Natural killer cell (primary cell): ENCODE measurements around the gene OR51T1. TPM values are rescaled to one million over a fixed set of nuclear protein-coding genes. Genes with fewer than 3 reads are reported as not detected.

Experiments used
- ATAC-seq, 3 donors: fragments of 150-1000 bp in 2 of 3; fragments of 200-7000 bp in 1 of 3; cut with Tn5 transposase; 1 replicate in 1 of 3; 2 replicates in 2 of 3; pipeline ENCODE4 v1.10.0; 2021; ENCODE audit warnings: mild to moderate bottlenecking in 2 of 3, moderate library complexity in 2 of 3
- DNase-seq, 2 donors: peaks; one replicate each; pipeline versions ENCODE4 v3.0.0 to v3.0.0-alpha.2; 2013 to 2021; ENCODE audit warnings: mixed read lengths in 1 of 2
- H3K27ac ChIP-seq: one replicate; pipeline ENCODE4 v1.5.1; 2013; ENCODE audit warnings: mild to moderate bottlenecking, low read length
- H3K27me3 ChIP-seq: one replicate; pipeline ENCODE4 v1.6.1; 2013; ENCODE audit warnings: low read length; ENCODE audit not compliant: control insufficient read depth, insufficient read depth
- H3K36me3 ChIP-seq: one replicate; pipeline ENCODE4 v1.6.1; 2013; ENCODE audit warnings: low read length; ENCODE audit not compliant: control insufficient read depth, insufficient read depth
- H3K4me1 ChIP-seq: one replicate; pipeline ENCODE4 v1.6.1; 2013; ENCODE audit warnings: low read length; ENCODE audit not compliant: control insufficient read depth, insufficient read depth
- H3K4me3 ChIP-seq: one replicate; pipeline ENCODE4 v1.5.1; 2013; ENCODE audit warnings: low read length
- H3K9me3 ChIP-seq: one replicate; pipeline ENCODE4 v1.6.1; 2013; ENCODE audit warnings: low read length; ENCODE audit not compliant: control insufficient read depth, insufficient read depth
- H3K27ac Mint-ChIP-seq, 2 donors: one replicate each; pipeline ENCODE4 v1.8.0; 2022; ENCODE audit warnings: mild to moderate bottlenecking in 2 of 2, mixed read lengths in 2 of 2, moderate library complexity in 1 of 2
- H3K27me3 Mint-ChIP-seq, 2 donors: one replicate each; pipeline ENCODE4 v1.8.0; 2022; ENCODE audit warnings: low read depth in 2 of 2, mixed read lengths in 2 of 2
- H3K36me3 Mint-ChIP-seq: one replicate; pipeline ENCODE4 v1.8.0; 2022; ENCODE audit warnings: mixed read lengths
- H3K4me1 Mint-ChIP-seq, 2 donors: one replicate each; pipeline ENCODE4 v1.8.0; 2022; ENCODE audit warnings: mixed read lengths in 2 of 2
- H3K4me3 Mint-ChIP-seq: one replicate; pipeline ENCODE4 v1.8.0; 2022; ENCODE audit warnings: mild to moderate bottlenecking, moderate library complexity, mixed read lengths
- H3K9me3 Mint-ChIP-seq, 2 donors: one replicate each; pipeline ENCODE4 v1.8.0; 2022; ENCODE audit warnings: mixed read lengths in 2 of 2
- WGBS: methylation state at CpG from one replicate; pipeline ENCODE4 v1.1.7; 2013; ENCODE audit warnings: missing lambda C conversion rate; ENCODE audit not compliant: insufficient coverage; 5-methylcytosine and 5-hydroxymethylcytosine counted together
- intact Hi-C: fragments of 100-400 bp; cut with micrococcal nuclease; formaldehyde crosslinking; loops from one replicate; pipeline ENCODE4 v1.14.2; 2022
- total RNA-seq, 4 donors: library from RNA; stranded (reverse); fragments of 120-200 nt in 1 of 4; gene quantifications; one replicate each; pipeline versions ENCODE4 v1.2.3 to v1.2.4, GENCODE V29; 2013 to 2022
- TF ChIP-seq, protein P1 (sequence below): fragments of 200-600 bp; IDR thresholded peaks from one replicate; pipeline ENCODE4 v1.8.0; 2022; ENCODE audit warnings: antibody characterized with exemption

The OR51T1 gene, protein sequence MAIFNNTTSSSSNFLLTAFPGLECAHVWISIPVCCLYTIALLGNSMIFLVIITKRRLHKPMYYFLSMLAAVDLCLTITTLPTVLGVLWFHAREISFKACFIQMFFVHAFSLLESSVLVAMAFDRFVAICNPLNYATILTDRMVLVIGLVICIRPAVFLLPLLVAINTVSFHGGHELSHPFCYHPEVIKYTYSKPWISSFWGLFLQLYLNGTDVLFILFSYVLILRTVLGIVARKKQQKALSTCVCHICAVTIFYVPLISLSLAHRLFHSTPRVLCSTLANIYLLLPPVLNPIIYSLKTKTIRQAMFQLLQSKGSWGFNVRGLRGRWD
- total RNA-seq = not detected
- total RNA-seq (2013) = not detected

DNA sequence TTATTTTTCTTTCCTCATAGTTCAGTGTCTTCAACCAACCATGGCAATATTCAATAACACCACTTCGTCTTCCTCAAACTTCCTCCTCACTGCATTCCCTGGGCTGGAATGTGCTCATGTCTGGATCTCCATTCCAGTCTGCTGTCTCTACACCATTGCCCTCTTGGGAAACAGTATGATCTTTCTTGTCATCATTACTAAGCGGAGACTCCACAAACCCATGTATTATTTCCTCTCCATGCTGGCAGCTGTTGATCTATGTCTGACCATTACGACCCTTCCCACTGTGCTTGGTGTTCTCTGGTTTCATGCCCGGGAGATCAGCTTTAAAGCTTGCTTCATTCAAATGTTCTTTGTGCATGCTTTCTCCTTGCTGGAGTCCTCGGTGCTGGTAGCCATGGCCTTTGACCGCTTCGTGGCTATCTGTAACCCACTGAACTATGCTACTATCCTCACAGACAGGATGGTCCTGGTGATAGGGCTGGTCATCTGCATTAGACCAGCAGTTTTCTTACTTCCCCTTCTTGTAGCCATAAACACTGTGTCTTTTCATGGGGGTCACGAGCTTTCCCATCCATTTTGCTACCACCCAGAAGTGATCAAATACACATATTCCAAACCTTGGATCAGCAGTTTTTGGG, at the start of gene OR51T1:
TSS of gene OR51T1 (plus strand) at position 41 of the 641 bp plus-strand sequence. CDS start at position 41, 0 bp downstream.
- Mint-ChIP-seq H3K36me3 (no peaks in the 10 kb centered on the region), H3K4me1 (no peaks in the 10 kb centered on the region), H3K27me3 (no peaks in the 10 kb centered on the region), H3K9me3 (no peaks in the 10 kb centered on the region), H3K27ac (no peak within 1 kb of the TSS), H3K4me3 (no peak within 1 kb of the TSS)
- TF ChIP-seq, protein P1, sequence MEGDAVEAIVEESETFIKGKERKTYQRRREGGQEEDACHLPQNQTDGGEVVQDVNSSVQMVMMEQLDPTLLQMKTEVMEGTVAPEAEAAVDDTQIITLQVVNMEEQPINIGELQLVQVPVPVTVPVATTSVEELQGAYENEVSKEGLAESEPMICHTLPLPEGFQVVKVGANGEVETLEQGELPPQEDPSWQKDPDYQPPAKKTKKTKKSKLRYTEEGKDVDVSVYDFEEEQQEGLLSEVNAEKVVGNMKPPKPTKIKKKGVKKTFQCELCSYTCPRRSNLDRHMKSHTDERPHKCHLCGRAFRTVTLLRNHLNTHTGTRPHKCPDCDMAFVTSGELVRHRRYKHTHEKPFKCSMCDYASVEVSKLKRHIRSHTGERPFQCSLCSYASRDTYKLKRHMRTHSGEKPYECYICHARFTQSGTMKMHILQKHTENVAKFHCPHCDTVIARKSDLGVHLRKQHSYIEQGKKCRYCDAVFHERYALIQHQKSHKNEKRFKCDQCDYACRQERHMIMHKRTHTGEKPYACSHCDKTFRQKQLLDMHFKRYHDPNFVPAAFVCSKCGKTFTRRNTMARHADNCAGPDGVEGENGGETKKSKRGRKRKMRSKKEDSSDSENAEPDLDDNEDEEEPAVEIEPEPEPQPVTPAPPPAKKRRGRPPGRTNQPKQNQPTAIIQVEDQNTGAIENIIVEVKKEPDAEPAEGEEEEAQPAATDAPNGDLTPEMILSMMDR = no peak
- Histone ChIP-seq H3K36me3 (no peaks in the 10 kb centered on the region), H3K9me3 (no peaks in the 10 kb centered on the region), H3K4me1 (no peaks in the 10 kb centered on the region), H3K27me3 (no peaks in the 10 kb centered on the region), H3K27ac (no peak within 1 kb of the TSS), H3K4me3 (no peak within 1 kb of the TSS)
- no peak for ATAC-seq
- 85% methylated on average over 8 of the region's 8 CpGs for WGBS
- no peak for DNase-seq
- intact Hi-C loops = no loop called here

GRCh38 chr11:4839851-4840549, 41.7 kb upstream of the OR51T1 start:
- Mint-ChIP-seq H3K27ac (no peak overlapping the region), H3K4me3 (no peak overlapping the region), H3K27me3 (peaks cover 0 to 3% of the 10 kb centered on the region in 2 donors), H3K9me3 (no peaks in the 10 kb centered on the region), H3K36me3 (no peaks in the 10 kb centered on the region), H3K4me1 (peaks cover 16 to 20% of the 10 kb centered on the region in 2 donors)
- intact Hi-C loops = no loop called here
- DNase-seq (no peak), ATAC-seq (peak in 1 of 3 donors; percentile 40)
- Histone ChIP-seq H3K4me3 (no peak overlapping the region), H3K27me3 (no peaks in the 10 kb centered on the region), H3K9me3 (no peaks in the 10 kb centered on the region), H3K4me1 (no peaks in the 10 kb centered on the region), H3K36me3 (no peaks in the 10 kb centered on the region), H3K27ac (no peak overlapping the region)
- TF ChIP-seq, protein P1 = no peak
- 93% methylated on average over 1 of the region's 2 CpGs for WGBS

- intact Hi-C loops = no loop called here
- WGBS = 81% methylated on average over 9 of the region's 9 CpGs
- Mint-ChIP-seq H3K4me3 (no peak within 1 kb of the TSS), H3K27ac (no peak within 1 kb of the TSS), H3K9me3 (peaks cover 0 to 2% of the 10 kb centered on the region in 2 donors), H3K4me1 (no peaks in the 10 kb centered on the region), H3K36me3 (no peaks in the 10 kb centered on the region), H3K27me3 (peaks cover 8 to 13% of the 10 kb centered on the region in 2 donors)
- DNase-seq (no peak), ATAC-seq (no peak)
- Histone ChIP-seq H3K9me3 (no peaks in the 10 kb centered on the region), H3K27me3 (no peaks in the 10 kb centered on the region), H3K4me1 (no peaks in the 10 kb centered on the region), H3K27ac (no peak within 1 kb of the TSS), H3K36me3 (no peaks in the 10 kb centered on the region), H3K4me3 (no peak within 1 kb of the TSS)
- TF ChIP-seq, protein P1 = no peak
These were observed 32.7 kb upstream of the OR51T1 start, which contains the start of gene OR51S1 for GRCh38 chr11:4848908-4849532. Gene OR51S1, minus strand, starts transcription at chr11:4849208. Its CDS starts 0 bp downstream, at chr11:4849208.
